ENCODE results near the gene RBMS1. TPM values are rescaled to one million over a fixed set of nuclear protein-coding genes. Genes with fewer than 3 reads are reported as not detected.
A peak's percentile ranks its signal among the peaks of the same experiment; 100 is the strongest.

RBMS1 gene
- total RNA-seq, 1 donor, result 170 TPM

DNA sequence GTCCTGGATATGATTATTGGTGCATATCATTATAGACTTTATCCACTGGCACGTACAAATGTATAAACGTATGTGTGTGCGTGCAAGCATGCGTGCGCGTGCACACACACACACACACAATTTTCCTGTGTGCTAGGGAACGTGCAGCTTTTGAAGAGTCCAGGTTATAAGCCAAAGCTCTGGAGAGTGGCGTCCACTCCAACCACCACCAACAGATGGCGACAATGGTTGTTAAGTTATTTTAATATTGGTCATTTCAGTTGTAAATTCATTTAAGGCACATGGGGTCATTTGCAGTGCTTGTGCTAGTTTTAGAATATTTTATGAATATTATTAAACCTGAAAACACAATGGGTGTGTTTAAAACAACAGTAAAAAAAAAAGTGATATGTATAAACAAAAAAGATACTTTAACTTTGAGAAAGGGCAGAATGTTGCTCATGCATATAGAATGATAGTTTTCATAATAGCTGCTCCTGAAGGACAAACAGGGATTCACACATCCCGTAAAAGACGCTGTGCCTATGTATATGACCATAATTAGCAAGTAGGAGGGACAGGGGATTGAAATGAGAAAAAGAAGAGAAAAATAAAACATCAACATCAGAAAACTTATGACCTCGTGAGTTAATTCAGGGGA, 169.3 kb downstream of the RBMS1 start:
- H3K4me3 ChIP-seq (ENCODE audit: low read depth, low read length), result no peak overlapping the region
- TF ChIP-seq, protein P1, sequence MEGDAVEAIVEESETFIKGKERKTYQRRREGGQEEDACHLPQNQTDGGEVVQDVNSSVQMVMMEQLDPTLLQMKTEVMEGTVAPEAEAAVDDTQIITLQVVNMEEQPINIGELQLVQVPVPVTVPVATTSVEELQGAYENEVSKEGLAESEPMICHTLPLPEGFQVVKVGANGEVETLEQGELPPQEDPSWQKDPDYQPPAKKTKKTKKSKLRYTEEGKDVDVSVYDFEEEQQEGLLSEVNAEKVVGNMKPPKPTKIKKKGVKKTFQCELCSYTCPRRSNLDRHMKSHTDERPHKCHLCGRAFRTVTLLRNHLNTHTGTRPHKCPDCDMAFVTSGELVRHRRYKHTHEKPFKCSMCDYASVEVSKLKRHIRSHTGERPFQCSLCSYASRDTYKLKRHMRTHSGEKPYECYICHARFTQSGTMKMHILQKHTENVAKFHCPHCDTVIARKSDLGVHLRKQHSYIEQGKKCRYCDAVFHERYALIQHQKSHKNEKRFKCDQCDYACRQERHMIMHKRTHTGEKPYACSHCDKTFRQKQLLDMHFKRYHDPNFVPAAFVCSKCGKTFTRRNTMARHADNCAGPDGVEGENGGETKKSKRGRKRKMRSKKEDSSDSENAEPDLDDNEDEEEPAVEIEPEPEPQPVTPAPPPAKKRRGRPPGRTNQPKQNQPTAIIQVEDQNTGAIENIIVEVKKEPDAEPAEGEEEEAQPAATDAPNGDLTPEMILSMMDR (IDR thresholded peaks at IDR 0.05; ENCODE audit: insufficient read depth, low read length), result peak; percentile 76
- peak; percentile 79 for DNase-seq (ENCODE audit: low read depth)

DNA sequence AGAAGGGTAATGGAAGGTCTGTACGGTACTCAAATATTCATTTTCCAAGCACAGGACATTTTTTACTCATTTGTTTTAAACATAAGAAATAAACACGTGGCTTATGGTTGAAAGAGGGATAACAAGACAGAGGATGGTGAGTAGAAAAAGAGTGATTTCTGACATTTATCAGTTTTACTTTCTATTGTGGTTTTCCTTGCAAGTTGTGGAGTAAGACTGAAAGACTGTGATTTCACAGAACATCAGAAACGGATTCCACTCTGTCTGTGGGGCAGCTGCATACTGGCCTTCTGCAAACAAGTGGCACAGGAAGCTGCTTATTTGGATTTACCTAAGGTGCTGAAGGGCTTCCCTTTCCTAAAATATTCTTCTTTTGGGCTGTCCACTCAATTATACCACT, 171.3 kb downstream of the RBMS1 start:
- H3K4me3 ChIP-seq (ENCODE audit: low read depth, low read length), result no peak overlapping the region
- TF ChIP-seq, protein P1 (IDR thresholded peaks at IDR 0.05; ENCODE audit: insufficient read depth, low read length), result no peak
- DNase-seq (ENCODE audit: low read depth), result no peak

DNA sequence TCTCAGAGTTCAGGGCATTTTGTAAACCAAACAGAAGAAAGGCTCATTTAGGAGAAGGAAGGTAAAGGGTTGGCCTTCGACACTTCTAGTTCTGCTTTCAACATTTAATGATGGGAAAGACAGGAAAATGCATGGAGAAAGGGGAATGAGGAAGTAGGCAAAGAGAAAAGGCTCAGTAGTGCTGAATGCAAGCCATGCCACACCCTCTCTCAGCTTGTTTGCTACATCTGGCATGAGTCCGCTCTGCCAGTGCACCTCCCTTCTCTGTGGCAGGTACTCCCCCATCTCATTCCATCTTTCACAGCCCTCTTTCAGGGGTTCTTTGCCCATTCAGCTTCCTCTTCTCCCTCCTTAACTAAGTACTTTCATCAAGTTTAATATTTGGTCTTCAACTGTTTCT, 172.6 kb downstream of the RBMS1 start:
- TF ChIP-seq, protein P1 (IDR thresholded peaks at IDR 0.05; ENCODE audit: insufficient read depth, low read length), result no peak
- no peak for DNase-seq (ENCODE audit: low read depth)
- no peak overlapping the region for H3K4me3 ChIP-seq (ENCODE audit: low read depth, low read length)

DNA sequence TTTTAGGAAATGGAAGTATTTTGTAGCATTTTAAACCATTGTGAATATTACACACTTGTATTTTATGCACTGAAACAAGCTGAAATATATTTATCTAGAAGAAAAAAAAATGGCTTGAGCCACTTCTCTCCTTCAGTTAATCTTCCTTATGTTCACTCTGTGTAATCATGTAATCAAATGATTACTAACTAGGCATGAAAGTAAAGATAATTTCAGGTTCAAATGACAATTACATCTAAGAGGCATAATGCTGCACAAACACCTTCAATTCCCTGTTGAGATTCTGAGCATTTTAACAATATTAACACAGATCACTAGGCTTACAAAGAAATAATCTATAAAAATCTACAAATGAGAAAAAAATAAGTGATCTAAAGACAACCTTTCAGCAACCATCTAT, 173.9 kb downstream of the RBMS1 start:
- DNase-seq (ENCODE audit: low read depth), result no peak
- TF ChIP-seq, protein P1 (IDR thresholded peaks at IDR 0.05; ENCODE audit: insufficient read depth, low read length), result no peak
- H3K4me3 ChIP-seq (ENCODE audit: low read depth, low read length), result no peak overlapping the region

DNA sequence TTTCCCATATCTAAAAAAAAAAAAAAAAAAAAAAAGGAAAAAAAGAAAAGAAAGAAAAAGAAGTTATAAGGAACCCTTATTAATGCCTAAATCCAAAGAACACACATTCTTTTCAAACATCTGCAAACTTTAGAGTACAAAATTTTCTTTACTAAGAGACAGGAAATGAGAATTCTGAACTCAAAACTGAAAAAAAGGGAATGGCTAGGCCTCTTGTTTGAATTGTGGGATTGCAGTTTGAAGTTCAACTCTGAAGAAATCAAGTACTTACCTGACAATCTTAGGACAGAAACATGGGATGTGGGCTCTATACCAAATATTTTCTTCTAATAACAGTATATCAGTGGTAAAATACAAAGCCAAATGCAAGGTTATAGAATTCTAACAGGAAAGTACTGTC, 175.4 kb downstream of the RBMS1 start:
- TF ChIP-seq, protein P1 (IDR thresholded peaks at IDR 0.05; ENCODE audit: insufficient read depth, low read length), result no peak
- H3K4me3 ChIP-seq (ENCODE audit: low read depth, low read length), result no peak overlapping the region
- DNase-seq (ENCODE audit: low read depth), result no peak

DNA sequence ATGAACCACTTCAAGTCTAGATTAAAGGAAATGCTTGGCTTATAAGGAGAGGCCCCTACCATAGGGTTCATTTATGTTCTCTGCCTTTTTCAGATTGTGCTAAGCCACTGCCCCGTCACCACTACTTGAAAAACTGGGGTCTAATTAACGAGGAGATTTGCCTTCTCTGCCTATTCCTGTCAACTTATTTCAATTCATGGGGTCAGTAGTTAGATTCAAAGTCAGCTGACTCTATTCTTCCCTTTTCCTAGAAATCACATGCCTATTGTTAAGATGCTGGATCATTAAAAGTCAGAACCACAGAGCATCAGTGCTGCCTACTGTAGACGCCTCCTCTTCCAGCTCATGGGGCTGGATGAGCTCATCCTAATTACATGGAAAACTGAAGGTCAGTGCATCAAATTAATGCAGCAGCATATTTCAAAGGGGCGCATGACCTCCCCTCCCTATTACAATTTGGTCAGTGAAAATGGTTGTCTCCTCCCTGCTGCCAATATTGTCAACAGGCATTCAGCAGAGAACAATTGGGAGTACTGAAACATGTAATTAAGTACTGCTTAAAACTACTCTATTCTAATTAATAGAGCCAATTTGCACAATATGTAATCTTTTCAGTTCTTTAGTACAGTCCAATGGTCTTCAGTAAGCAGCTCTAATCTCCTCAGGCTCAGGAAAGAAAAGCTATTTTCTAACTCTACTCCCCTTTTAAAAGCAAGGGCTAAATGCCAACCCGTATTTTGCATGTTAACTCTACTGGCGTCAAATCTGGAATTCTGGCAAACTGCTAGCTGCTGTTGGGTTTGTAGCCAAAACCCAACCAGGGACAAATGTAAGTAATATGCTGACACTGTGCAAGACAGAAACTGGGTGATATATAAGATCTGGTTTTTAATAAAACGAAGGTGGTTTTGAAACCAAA, 176.2 kb downstream of the RBMS1 start:
- no peak overlapping the region for H3K4me3 ChIP-seq (ENCODE audit: low read depth, low read length)
- TF ChIP-seq, protein P1 (IDR thresholded peaks at IDR 0.05; ENCODE audit: insufficient read depth, low read length), result no peak
- DNase-seq (ENCODE audit: low read depth), result peak; percentile 94

Measured in fibroblast of the aortic adventitia (primary cell).